ENCODE results near the gene PRKAR1B. TPM values are rescaled to one million over a fixed set of nuclear protein-coding genes. Genes with fewer than 3 reads are reported as not detected.
A peak's percentile ranks its signal among the peaks of the same experiment; 100 is the strongest.

The PRKAR1B gene
- polyA plus RNA-seq, 1 of the 3 experiments (the other 2 are of a cell fraction): 63.7 TPM

- peak overlapping the region; percentile 43; the same call in 1 of the 2 replicates for H3K9ac ChIP-seq
- H4K20me1 ChIP-seq (ENCODE audit: insufficient read depth): peaks cover 57% of the 10 kb centered on the region
- H3K9me3 ChIP-seq: no peaks in the 10 kb centered on the region
- peak overlapping the region in 1 of 2 experiments; percentile 79; a peak in 2 of 4 replicates for H3K27ac ChIP-seq (ENCODE audit: low read depth in 2 of 2, low read length in 1 of 2)
- peaks cover 22% of the 10 kb centered on the region for H3F3A ChIP-seq (replicated peaks; ENCODE audit: insufficient read depth)
- H3K79me2 ChIP-seq (ENCODE audit: insufficient read depth): peaks cover 80% of the 10 kb centered on the region
- no peak for DNase-seq
- no peaks in the 10 kb centered on the region for H3K27me3 ChIP-seq (ENCODE audit: insufficient read depth)
- H3K36me3 ChIP-seq (replicated peaks in 1 of 2; ENCODE audit: control insufficient read depth in 1 of 2, insufficient read depth in 2 of 2, low read length in 1 of 2): peaks cover 2 to 5% of the 10 kb centered on the region in 2 experiments
- TF ChIP-seq PBX3 (IDR thresholded peaks at IDR 0.05) (peak; percentile 74), JUND (IDR thresholded peaks at IDR 0.05) (no peak)
- no peak overlapping the region for H3K4me3 ChIP-seq (ENCODE audit: low read depth in 2 of 2, low read length in 1 of 2)
- peaks cover 0 to 29% of the 10 kb centered on the region in 2 experiments; a peak in 3 of 4 replicates for H3K4me1 ChIP-seq (ENCODE audit: control insufficient read depth in 1 of 2, insufficient read depth in 2 of 2, low read depth in 1 of 2, low read length in 1 of 2)
- H3K9me2 ChIP-seq: no peaks in the 10 kb centered on the region
- ChIA-PET POLR2A (no interaction called here), CTCF (interaction anchor here (1.2 to 1.3 kb wide), 3 partner anchors 15 to 359 kb away, joined by 3 read pairs; no protein-coding TSS in a partner anchor)
- WGBS (ENCODE audit: low lambda C conversion rate): 76% methylated on average over 21 of the region's 25 CpGs
- no peak overlapping the region for H2AFZ ChIP-seq (ENCODE audit: low read depth)
- peak overlapping the region; percentile 96 for H3K4me2 ChIP-seq
Measured at GRCh38 chr7:514651-515598, 212.2 kb downstream of the PRKAR1B start.

- DNase-seq: no peak
- TF ChIP-seq TEAD4 (IDR thresholded peaks at IDR 0.05; ENCODE audit: borderline replicate concordance, insufficient read depth): no peak
- peaks cover 0 to 29% of the 10 kb centered on the region in 2 experiments; a peak in 3 of 4 replicates for H3K4me1 ChIP-seq (ENCODE audit: control insufficient read depth in 1 of 2, insufficient read depth in 2 of 2, low read depth in 1 of 2, low read length in 1 of 2)
- ChIA-PET CTCF (interaction anchor here (1.2 to 1.3 kb wide), 3 partner anchors 16 to 359 kb away, joined by 3 to 4 read pairs (median 3); no protein-coding TSS in a partner anchor), POLR2A (no interaction called here)
- no peaks in the 10 kb centered on the region for H3K9me2 ChIP-seq
- WGBS (ENCODE audit: low lambda C conversion rate): 96% methylated on average over 10 of the region's 10 CpGs
- H3K4me3 ChIP-seq (ENCODE audit: low read depth in 2 of 2, low read length in 1 of 2): no peak overlapping the region
- no peaks in the 10 kb centered on the region for H3K9me3 ChIP-seq
- peak overlapping the region in 1 of 2 experiments; percentile 79; a peak in 2 of 4 replicates for H3K27ac ChIP-seq (ENCODE audit: low read depth in 2 of 2, low read length in 1 of 2)
- peaks cover 87% of the 10 kb centered on the region for H3K79me2 ChIP-seq (ENCODE audit: insufficient read depth)
- H3K36me3 ChIP-seq (replicated peaks in 1 of 2; ENCODE audit: control insufficient read depth in 1 of 2, insufficient read depth in 2 of 2, low read length in 1 of 2): peaks cover 2 to 7% of the 10 kb centered on the region in 2 experiments
- H3K27me3 ChIP-seq (ENCODE audit: insufficient read depth): no peaks in the 10 kb centered on the region
- peak overlapping the region; percentile 96 for H3K4me2 ChIP-seq
- peaks cover 22% of the 10 kb centered on the region for H3F3A ChIP-seq (replicated peaks; ENCODE audit: insufficient read depth)
- peak overlapping the region; percentile 64; the same call in 1 of the 2 replicates for H2AFZ ChIP-seq (ENCODE audit: low read depth)
- peaks cover 63% of the 10 kb centered on the region for H4K20me1 ChIP-seq (ENCODE audit: insufficient read depth)
- peak overlapping the region; percentile 43; the same call in 1 of the 2 replicates for H3K9ac ChIP-seq
Measured at GRCh38 chr7:514242-514641, 212.8 kb downstream of the PRKAR1B start.

GRCh38 chr7:513521-514166 lies 213.4 kb downstream of the PRKAR1B start:
- Histone ChIP-seq H4K20me1 (ENCODE audit: insufficient read depth) (peaks cover 66% of the 10 kb centered on the region), H3K27me3 (ENCODE audit: insufficient read depth) (no peaks in the 10 kb centered on the region), H3K4me1 (ENCODE audit: control insufficient read depth in 1 of 2, insufficient read depth in 2 of 2, low read depth in 1 of 2, low read length in 1 of 2) (peaks cover 0 to 29% of the 10 kb centered on the region in 2 experiments; a peak in 2 of 4 replicates), H2AFZ (ENCODE audit: low read depth) (peak overlapping the region; percentile 64; the same call in 1 of the 2 replicates), H3K79me2 (ENCODE audit: insufficient read depth) (peaks cover 89% of the 10 kb centered on the region), H3K36me3 (replicated peaks in 1 of 2; ENCODE audit: control insufficient read depth in 1 of 2, insufficient read depth in 2 of 2, low read length in 1 of 2) (peaks cover 6 to 13% of the 10 kb centered on the region in 2 experiments), H3K9me2 (no peaks in the 10 kb centered on the region), H3F3A (replicated peaks; ENCODE audit: insufficient read depth) (peaks cover 22% of the 10 kb centered on the region), H3K27ac (ENCODE audit: low read depth in 2 of 2, low read length in 1 of 2) (peak overlapping the region in 1 of 2 experiments; percentile 79; a peak in 2 of 4 replicates), H3K9me3 (no peaks in the 10 kb centered on the region), H3K4me2 (peak overlapping the region; percentile 96), H3K9ac (peak overlapping the region; percentile 43; the same call in 1 of the 2 replicates), H3K4me3 (ENCODE audit: low read depth in 2 of 2, low read length in 1 of 2) (no peak overlapping the region; a peak in 1 of 4 replicates)
- no peak for DNase-seq
- 65% methylated on average over 20 of the region's 20 CpGs for WGBS (ENCODE audit: low lambda C conversion rate)
- POLR2A ChIA-PET: no interaction called here
- CTCF ChIA-PET: interaction anchor here (1.2 to 1.3 kb wide), 3 partner anchors 17 to 360 kb away, joined by 3 to 4 read pairs (median 3); no protein-coding TSS in a partner anchor
- peak; percentile 76; the same call in 1 of the 2 replicates for TF ChIP-seq MEF2A (IDR thresholded peaks at IDR 0.05; ENCODE audit: borderline replicate concordance, low read depth)
- no peak for TF ChIP-seq USF1 (IDR thresholded peaks at IDR 0.05; ENCODE audit: borderline replicate concordance, low read depth)
- TF ChIP-seq CTCF (IDR thresholded peaks at IDR 0.05): no peak
- no peak for TF ChIP-seq FOXJ3 (CRISPR knock-in tag; IDR thresholded peaks at IDR 0.05)
- TF ChIP-seq TAF1 (IDR thresholded peaks at IDR 0.05; ENCODE audit: borderline replicate concordance, low read depth, low read length): no peak
- no peak for TF ChIP-seq MAX (IDR thresholded peaks at IDR 0.05; ENCODE audit: low read depth)
- TF ChIP-seq RAD21 (IDR thresholded peaks at IDR 0.05; ENCODE audit: low read length): no peak
- no peak for TF ChIP-seq GATA2 (CRISPR knock-in tag; IDR thresholded peaks at IDR 0.05)
- TF ChIP-seq CHD2 (IDR thresholded peaks at IDR 0.05; ENCODE audit: low read length, partially characterized antibody): no peak
- no peak for TF ChIP-seq NFIC (IDR thresholded peaks at IDR 0.05; ENCODE audit: borderline replicate concordance)
- TF ChIP-seq EP300 (IDR thresholded peaks at IDR 0.05; ENCODE audit: borderline replicate concordance in 1 of 2, low read depth in 1 of 2, low read length in 1 of 2): no peak
